Thoracic aorta (tissue), 2 donors: ENCODE results near the gene TADA1. TPM values are rescaled to one million over a fixed set of nuclear protein-coding genes. Genes with fewer than 3 reads are reported as not detected.

Source experiments
- ATAC-seq: fragments of 150-250 bp; one replicate; pipeline ENCODE4 v1.8.0; 2017; ENCODE audit warnings: low read depth; ENCODE audit not compliant: insufficient number of reproducible peaks, low FRiP score
- DNase-seq: peaks from one replicate; pipeline ENCODE4 v3.0.0-alpha.2; 2020; ENCODE audit warnings: low spot score
- H3K27ac ChIP-seq, 2 donors: fragments of 200-600 bp; sonication (generic); 1 replicate in 1 of 2; 2 replicates in 1 of 2; pipeline ENCODE4 v1.5.1; 2016; ENCODE audit warnings: mild to moderate bottlenecking in 2 of 2, moderate library complexity in 2 of 2
- H3K27me3 ChIP-seq: fragments of 200-600 bp; sonication (generic); replicated peaks from 2 replicates; pipeline ENCODE4 v1.6.0; 2016; ENCODE audit warnings: mild to moderate bottlenecking; ENCODE audit not compliant: insufficient read depth
- H3K36me3 ChIP-seq: fragments of 200-600 bp; sonication (generic); one replicate; pipeline ENCODE4 v1.5.1; 2016
- H3K4me1 ChIP-seq, 2 donors: fragments of 200-600 bp; sonication (generic); 1 replicate in 1 of 2; 2 replicates in 1 of 2; pipeline versions ENCODE4 v1.5.1 to v1.6.0; 2016; ENCODE audit warnings: low read depth in 2 of 2, mild to moderate bottlenecking in 1 of 2; ENCODE audit not compliant: control insufficient read depth in 1 of 2
- H3K4me3 ChIP-seq: fragments of 200-600 bp; sonication (generic); 2 replicates; pipeline ENCODE4 v1.5.1; 2016; ENCODE audit warnings: mild to moderate bottlenecking
- H3K9me3 ChIP-seq: fragments of 200-600 bp; sonication (generic); 2 replicates; pipeline ENCODE4 v1.5.1; 2016
- total RNA-seq, 2 donors: library from RNA; depleted of rRNA; stranded (reverse); fragments of >200 nt; gene quantifications; one replicate each; pipeline versions ENCODE4 v1.1.0 to v1.2.3, GENCODE V29; 2016
- TF ChIP-seq, protein P1 (sequence below): fragments of 200-600 bp; sonication (generic); IDR thresholded peaks from one replicate; pipeline ENCODE4 v1.5.1; 2019; ENCODE audit warnings: antibody characterized with exemption

TADA1 gene
- total RNA-seq, 2 donors from 2014 or later: 5.7 to 6.5 TPM

DNA sequence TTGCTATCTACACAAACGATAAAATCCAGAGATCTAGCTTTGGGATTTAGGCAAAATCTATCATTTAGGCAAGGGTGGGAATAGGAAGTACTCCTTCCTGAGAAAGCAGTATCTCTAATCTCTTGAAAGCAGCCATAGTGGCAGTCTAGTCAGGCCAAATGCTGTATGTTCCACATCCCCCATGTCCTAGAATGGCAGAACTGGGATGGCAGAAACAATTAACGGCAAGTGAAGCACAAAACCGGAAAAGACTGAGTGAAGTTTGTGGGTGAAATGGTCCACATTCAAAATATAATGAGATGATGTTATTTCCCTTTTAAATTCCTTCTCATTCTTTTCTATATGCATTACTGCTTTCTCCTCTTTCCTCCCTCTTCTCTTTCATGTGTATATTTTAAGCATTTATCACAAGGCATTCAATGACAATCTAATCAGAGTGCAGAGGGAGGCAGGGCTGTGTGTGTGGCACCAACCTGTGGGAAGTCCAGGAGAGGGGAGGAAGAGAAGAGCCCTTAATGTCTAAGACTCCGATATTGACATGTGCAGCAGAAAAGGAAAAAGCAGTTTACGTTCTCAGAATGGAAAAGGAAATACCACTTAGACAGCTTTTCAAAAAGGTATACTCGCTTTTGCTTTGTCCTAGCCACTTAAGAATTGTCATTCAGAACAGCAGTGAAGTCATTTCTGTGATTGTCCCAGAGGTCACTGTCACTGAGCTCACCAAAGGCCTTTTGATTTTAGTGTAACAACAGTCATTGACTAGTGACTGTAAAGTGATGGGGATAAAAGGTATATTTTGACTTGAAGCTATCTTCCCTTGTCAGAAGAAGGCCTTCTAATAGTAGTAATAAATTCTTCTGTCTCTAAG, 42.3 kb upstream of the TADA1 start:
- Histone ChIP-seq H3K27ac (no peak overlapping the region), H3K27me3 (no peaks in the 10 kb centered on the region), H3K4me1 (peaks cover 0 to 6% of the 10 kb centered on the region in 2 donors), H3K9me3 (no peaks in the 10 kb centered on the region), H3K4me3 (no peak overlapping the region), H3K36me3 (no peaks in the 10 kb centered on the region)
- TF ChIP-seq, protein P1, sequence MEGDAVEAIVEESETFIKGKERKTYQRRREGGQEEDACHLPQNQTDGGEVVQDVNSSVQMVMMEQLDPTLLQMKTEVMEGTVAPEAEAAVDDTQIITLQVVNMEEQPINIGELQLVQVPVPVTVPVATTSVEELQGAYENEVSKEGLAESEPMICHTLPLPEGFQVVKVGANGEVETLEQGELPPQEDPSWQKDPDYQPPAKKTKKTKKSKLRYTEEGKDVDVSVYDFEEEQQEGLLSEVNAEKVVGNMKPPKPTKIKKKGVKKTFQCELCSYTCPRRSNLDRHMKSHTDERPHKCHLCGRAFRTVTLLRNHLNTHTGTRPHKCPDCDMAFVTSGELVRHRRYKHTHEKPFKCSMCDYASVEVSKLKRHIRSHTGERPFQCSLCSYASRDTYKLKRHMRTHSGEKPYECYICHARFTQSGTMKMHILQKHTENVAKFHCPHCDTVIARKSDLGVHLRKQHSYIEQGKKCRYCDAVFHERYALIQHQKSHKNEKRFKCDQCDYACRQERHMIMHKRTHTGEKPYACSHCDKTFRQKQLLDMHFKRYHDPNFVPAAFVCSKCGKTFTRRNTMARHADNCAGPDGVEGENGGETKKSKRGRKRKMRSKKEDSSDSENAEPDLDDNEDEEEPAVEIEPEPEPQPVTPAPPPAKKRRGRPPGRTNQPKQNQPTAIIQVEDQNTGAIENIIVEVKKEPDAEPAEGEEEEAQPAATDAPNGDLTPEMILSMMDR: no peak
- DNase-seq (no peak), ATAC-seq (no peak)

DNA sequence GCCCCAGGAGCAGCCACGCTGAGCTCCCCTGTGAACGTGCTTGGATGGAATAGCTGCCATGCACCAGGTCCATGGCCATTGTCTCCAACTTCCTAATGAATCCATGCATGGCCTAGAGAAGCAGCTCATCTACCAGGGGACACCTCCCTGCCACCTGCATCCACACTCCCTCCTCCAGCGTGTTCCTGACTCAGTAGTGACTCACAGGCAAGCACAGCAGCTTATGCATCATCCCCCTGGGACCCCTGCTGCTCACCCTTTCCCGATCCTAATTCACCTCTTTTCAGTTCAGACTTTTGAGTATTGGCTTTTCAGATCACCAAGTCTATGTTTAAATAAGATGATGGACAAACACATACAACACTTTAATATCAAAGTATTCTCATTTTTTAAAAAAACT, 39.9 kb upstream of the TADA1 start:
- TF ChIP-seq, protein P1: no peak
- ATAC-seq (no peak), DNase-seq (no peak)
- Histone ChIP-seq H3K9me3 (peaks cover 5% of the 10 kb centered on the region), H3K27ac (no peak overlapping the region), H3K4me3 (no peak overlapping the region), H3K36me3 (no peaks in the 10 kb centered on the region), H3K4me1 (peaks cover 0 to 6% of the 10 kb centered on the region in 2 donors), H3K27me3 (no peaks in the 10 kb centered on the region)

DNA sequence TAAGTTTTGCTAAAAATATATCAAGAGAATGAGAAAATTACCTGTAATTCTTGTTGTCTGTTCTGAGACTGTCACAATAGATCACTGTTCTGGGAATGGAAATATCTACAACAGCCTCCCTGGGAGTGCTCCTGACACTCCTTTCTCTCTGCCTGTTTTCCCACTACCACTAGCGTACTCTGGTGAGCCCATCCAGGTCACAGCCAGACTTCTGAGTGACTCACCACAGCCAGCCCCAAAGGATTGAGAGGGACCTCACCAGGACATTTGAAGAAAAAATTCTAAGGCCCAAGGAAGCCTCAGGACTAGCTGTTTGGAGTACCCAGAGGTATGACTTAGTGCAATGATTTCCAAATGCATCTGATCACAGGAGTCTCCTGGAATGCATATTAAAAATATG, 39.0 kb upstream of the TADA1 start:
- no peak for ATAC-seq

DNA sequence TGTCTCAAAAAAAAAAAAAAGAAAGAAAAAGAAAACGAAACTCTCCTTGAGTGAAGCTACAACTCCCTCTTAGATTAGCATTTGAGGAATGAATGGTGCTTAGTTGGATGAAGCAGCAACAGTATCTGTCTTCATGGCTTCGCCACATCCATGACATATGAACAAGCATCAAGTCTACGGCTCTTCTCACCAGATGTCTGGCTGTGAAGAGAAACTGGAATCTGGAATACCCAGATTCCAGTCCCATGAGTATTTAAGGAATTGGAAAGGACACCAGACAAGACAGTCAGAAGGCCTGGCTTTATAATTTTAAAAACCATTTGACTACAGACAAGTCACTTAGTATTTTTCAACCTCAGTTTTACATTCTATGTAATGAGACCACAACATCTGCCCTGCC, 38.0 kb upstream of the TADA1 start:
- Histone ChIP-seq H3K27me3 (no peaks in the 10 kb centered on the region), H3K27ac (no peak overlapping the region), H3K4me1 (no peaks in the 10 kb centered on the region), H3K4me3 (no peak overlapping the region), H3K36me3 (no peaks in the 10 kb centered on the region), H3K9me3 (peaks cover 5% of the 10 kb centered on the region)
- TF ChIP-seq, protein P1: no peak
- ATAC-seq: no peak
- no peak for DNase-seq

More for the DNA sequence above, 39.0 kb upstream of the TADA1 start:
- Histone ChIP-seq H3K9me3 (peaks cover 5% of the 10 kb centered on the region), H3K4me3 (no peak overlapping the region), H3K4me1 (no peaks in the 10 kb centered on the region), H3K27ac (no peak overlapping the region), H3K36me3 (no peaks in the 10 kb centered on the region), H3K27me3 (no peaks in the 10 kb centered on the region)
- TF ChIP-seq, protein P1: no peak
- no peak for DNase-seq

DNA sequence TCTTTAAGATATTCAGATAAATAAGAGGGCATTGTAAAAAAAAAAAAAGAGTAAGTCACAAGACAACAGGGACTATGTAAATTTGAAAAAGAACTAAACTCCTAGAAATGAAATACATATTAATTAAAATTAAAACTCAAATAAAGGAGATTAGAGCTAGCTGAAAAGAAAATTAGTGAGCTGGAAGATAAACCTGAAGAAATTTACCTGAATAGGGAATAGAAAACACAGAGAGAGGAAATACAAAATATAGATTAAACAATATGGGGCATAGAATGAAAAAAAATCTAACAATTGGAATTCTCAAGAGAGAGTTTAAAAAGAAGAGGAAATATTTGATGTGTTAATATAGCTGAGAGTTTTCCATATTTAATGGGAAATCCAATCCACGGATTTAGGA, 35.6 kb upstream of the TADA1 start:
- DNase-seq (no peak), ATAC-seq (no peak)
- H3K4me3 ChIP-seq: no peak overlapping the region
- no peaks in the 10 kb centered on the region for H3K27me3 ChIP-seq
- TF ChIP-seq, protein P1: no peak
- H3K9me3 ChIP-seq: peaks cover 5% of the 10 kb centered on the region
- H3K27ac ChIP-seq: no peak overlapping the region
- H3K4me1 ChIP-seq: no peaks in the 10 kb centered on the region
- no peaks in the 10 kb centered on the region for H3K36me3 ChIP-seq
